ENCODE data around the gene TPT1. TPM values are rescaled to one million over a fixed set of nuclear protein-coding genes. Genes with fewer than 3 reads are reported as not detected.

The TPT1 gene
- total and polyA plus RNA-seq, 9 of the 15 experiments (the other 6 are each of a cell fraction or from before 2014, with no cell fraction given): 602 to 2,508 (median 1,784) TPM

DNA sequence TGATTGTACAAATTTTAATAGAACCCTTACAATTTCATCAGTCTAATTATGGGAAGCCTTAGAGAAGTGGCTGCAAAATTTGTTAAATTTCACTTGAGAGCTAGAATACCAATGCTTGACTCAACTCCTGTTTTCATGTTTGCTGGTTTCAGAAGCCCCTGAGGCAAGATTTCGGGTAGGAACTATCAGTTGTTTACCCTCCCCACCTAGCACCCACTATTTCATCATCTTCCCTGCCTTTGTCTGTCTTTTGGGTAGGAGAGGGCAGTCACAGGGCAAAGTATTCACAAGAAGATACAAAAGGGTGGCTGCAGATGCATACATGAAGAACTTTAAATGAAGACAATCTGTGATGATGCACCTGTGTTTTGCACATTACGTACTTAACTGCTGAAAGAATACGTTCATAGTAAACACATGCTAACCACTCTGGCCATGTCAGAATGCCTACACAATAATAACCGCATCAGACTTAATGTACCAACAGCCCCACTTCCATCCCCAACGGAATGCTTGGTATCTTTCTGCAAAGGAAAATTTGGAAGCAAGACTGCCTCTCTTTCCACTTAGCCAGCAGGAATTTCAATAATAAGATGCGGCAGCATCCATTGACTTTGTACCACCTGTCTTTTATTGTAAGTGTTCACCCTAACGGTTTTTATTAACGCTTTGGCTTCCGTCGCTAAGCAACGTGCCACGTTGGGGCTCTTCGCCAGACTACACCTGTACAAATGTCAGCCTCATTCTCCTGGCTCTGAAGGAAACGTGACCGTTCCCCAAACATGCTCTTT lies 30.4 kb downstream of the TPT1 start:
- intact Hi-C loops (cut with micrococcal nuclease): no loop called here
- Histone ChIP-seq H3K9ac (ENCODE audit: insufficient read depth in 1 of 2, low read depth in 2 of 2, low read length in 2 of 2) (no peak overlapping the region), H3K4me1 (replicated peaks in 1 of 2; ENCODE audit: control insufficient read depth in 2 of 2, insufficient read depth in 2 of 2, low read length in 2 of 2) (peaks cover 5 to 10% of the 10 kb centered on the region in 2 experiments; a peak in 3 of 5 replicates), H3K36me3 (ENCODE audit: control insufficient read depth, insufficient read depth, low read length) (no peaks in the 10 kb centered on the region), H3K9me3 (replicated peaks; ENCODE audit: control insufficient read depth, insufficient read depth, low read depth, low read length) (no peaks in the 10 kb centered on the region), H3K27ac (ENCODE audit: extremely low read depth, low read depth, low read length) (no peak overlapping the region), H3K79me2 (ENCODE audit: control insufficient read depth, insufficient read depth, low read length) (no peaks in the 10 kb centered on the region), H3K4me2 (ENCODE audit: insufficient read depth, low read length) (peak overlapping the region; percentile 1; the same call in 1 of the 2 replicates), H4K20me1 (replicated peaks; ENCODE audit: control insufficient read depth, insufficient read depth, low read length) (no peaks in the 10 kb centered on the region), H3K4me3 (no peak overlapping the region), H2AFZ (ENCODE audit: low read depth, low read length) (0 out of 2 replicates have a peak overlapping the region, but pooled peaks have one; percentile 28), H3K27me3 (ENCODE audit: control insufficient read depth in 2 of 2, insufficient read depth in 2 of 2, low read length in 2 of 2) (no peaks in the 10 kb centered on the region), H3K9me1 (ENCODE audit: control insufficient read depth, insufficient read depth, low read length) (no peaks in the 10 kb centered on the region)
- ATAC-seq (no peak), FAIRE-seq (no peak), DNase-seq (ENCODE audit: extremely low read depth in 1 of 4, low spot score in 3 of 4) (no peak)
- WGBS (ENCODE audit: insufficient coverage, low coverage, missing lambda C conversion rate): 48% methylated on average over 14 of the region's 15 CpGs
- POLR2A ChIA-PET: no interaction called here
- in situ Hi-C loops (cut with MboI): no loop called here
- TF ChIP-seq ZNF324 (CRISPR knock-in tag; IDR thresholded peaks at IDR 0.05) (no peak), RFX1 (IDR thresholded peaks at IDR 0.05) (peak; percentile 40), TAF7 (tag; IDR thresholded peaks at IDR 0.05) (no peak), MYC (IDR thresholded peaks at IDR 0.05; ENCODE audit: low read depth, low read length) (0 out of 2 replicates have a peak, but pooled peaks have one; percentile 6), MYC (CRISPR knock-in tag; IDR thresholded peaks at IDR 0.05; ENCODE audit: borderline replicate concordance, low read depth) (no peak)
- TF ChIP-seq, protein P1, sequence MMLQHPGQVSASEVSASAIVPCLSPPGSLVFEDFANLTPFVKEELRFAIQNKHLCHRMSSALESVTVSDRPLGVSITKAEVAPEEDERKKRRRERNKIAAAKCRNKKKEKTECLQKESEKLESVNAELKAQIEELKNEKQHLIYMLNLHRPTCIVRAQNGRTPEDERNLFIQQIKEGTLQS (IDR thresholded peaks at IDR 0.05): 0 out of 2 replicates have a peak, but pooled peaks have one; percentile 18
- TF ChIP-seq, protein P1 (CRISPR knock-in tag; conservative IDR thresholded peaks at IDR 0.05): no peak
- no TSS peak for BruUV-seq (replicated peaks)
- CTCF ChIA-PET (ENCODE audit: low intra/inter-chr PET ratio): interaction anchor here (0.7 to 4.0 kb wide), 3 partner anchors 263 to 340 kb away, joined by 4 to 53 read pairs (median 9); no protein-coding TSS in a partner anchor
